HCEC 1CT (cell line): Measurements from ENCODE around the gene MYCN.
"Not testable (repeated sequence)": the region's sequence is repeated elsewhere in the genome, so short reads cannot be mapped to it uniquely, and the experiment has no call there.

Experiments used
- DNase-seq: peaks from one replicate; pipeline ENCODE4 v3.0.0-alpha.2; 2017

MYCN gene

GRCh38 chr2:15945909-15946705 lies 5.8 kb downstream of the MYCN start:
- no peak for DNase-seq

- no peak for DNase-seq
Measured at GRCh38 chr2:15946983-15947382, 6.6 kb downstream of the MYCN start.

DNA sequence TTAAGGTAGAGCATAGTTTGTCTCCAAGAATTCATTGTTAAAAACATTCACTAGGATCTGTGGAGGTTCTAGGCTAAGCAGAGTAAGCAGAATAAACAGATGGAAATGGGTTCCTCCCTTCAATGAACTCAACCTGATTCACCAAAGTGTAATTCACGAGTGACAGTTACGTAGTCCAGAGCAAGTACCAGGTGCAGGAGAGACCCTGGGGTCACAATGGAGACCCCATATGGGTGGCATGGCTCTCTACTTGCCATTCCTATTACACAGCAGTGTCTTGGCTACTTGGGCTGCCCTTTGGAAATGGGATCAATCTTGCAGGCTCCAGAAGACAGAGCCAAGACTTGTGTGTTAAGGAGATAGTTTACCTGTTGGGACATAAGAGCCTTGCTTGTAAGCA lies 7.1 kb downstream of the MYCN start:
- no peak for DNase-seq

- no peak for DNase-seq
Measured at GRCh38 chr2:15948704-15948957, 8.3 kb downstream of the MYCN start.

- DNase-seq, result no peak
Measured at GRCh38 chr2:15949126-15949525, 8.8 kb downstream of the MYCN start.

DNA sequence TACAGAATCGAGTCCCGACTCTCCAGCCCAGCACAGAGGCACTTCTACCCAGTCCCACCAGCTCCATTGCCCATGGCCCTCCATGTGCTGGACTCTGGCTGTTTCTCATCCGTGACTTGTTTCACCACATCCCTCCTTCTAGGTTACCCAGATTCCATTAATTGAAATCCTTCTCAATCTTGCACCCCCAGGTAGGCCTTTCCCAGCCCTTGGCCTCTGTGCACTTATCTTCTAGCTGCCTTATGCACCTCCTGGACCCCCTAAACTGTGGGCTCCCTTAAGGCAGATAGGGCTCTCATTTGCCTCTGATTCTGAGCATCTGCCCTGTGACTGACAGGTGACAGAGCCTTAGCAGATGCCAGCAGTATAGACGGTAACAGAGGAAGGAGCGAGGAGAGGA lies 9.2 kb downstream of the MYCN start:
- DNase-seq, result no peak

GRCh38 chr2:15950088-15950952 lies 10.0 kb downstream of the MYCN start:
- DNase-seq, result no peak

- DNase-seq, result not testable (repeated sequence)
Measured at GRCh38 chr2:15951936-15952335, 11.6 kb downstream of the MYCN start.

DNA sequence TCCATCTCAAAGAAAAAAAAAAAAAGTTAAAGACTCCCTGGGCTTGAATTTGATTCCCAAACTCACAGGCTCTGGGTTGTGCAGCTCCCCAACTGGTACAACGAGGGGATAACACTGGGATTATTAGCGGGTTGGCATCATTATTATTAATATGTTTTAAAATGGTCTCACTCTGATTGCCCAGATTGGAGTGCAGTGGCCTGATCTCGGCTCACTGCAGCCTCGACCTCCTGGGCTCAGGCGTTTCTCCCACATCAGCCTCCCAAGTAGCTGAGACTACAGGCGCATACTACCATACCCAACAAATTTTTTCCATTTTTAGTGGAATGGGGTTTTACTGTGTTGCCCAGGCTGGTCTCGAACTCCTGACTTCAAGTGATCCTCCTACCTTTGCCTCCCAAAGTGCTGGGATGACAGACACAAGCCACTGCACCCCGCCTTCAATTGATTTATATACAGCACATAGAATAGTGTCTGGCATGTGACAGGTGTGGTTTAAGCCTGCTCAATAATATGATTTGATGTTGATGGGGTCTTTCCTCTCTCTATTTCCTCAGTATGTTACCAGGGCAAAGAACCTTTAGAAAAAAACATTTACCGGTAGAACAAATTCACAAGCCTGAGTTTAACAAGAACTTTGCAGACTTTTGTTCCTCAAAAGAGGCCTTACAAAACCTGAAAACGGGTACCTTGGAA lies 12.2 kb downstream of the MYCN start:
- DNase-seq, result no peak

DNA sequence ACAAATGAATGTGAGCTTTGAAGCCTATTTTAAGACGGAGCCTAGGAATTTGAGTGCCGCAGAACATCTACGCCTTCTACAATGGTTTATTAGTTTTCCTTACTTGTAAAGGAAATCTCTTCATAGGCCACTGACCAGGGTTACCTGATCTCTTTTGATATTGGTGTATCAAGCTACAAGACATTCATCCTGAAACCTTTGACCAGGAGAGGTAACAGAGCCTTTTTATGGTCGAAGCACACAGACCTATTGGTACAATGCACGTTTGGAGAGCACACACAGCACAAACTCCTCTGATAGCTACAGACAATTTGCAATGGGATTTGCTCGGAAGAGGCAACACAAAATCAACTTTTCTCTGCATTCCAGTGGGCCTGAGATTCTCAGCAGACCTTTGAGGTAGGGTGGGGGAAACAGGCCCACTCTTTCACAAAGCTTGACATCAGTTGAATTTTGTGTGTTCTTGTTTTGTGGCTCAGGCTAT lies 12.8 kb downstream of the MYCN start:
- no peak for DNase-seq

- DNase-seq, result no peak
Measured at GRCh38 chr2:15953891-15954680, 13.7 kb downstream of the MYCN start.

DNA sequence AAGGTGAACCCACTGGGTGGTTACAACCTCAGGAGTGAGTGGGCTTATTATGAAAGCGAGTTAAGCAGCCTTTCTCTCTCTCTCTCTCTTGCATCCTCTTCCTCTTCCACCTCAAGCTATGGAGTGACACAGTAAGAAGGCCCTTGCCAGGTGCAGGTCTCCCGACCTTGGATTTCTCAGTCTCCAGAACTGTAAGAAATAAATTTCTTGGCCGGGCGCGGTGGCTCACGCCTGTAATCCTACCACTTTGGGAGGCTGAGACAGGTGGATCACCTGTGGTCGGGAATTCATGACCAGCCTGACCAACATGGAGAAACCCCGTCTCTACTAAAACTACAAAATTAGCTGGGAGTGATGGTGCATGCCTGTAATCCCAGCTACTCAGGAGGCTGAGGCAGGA lies 14.4 kb downstream of the MYCN start:
- DNase-seq, result no peak

- DNase-seq, result no peak
Measured at GRCh38 chr2:15955232-15955988, 15.1 kb downstream of the MYCN start.

GRCh38 chr2:15956230-15956629 lies 15.9 kb downstream of the MYCN start:
- DNase-seq, result no peak

DNA sequence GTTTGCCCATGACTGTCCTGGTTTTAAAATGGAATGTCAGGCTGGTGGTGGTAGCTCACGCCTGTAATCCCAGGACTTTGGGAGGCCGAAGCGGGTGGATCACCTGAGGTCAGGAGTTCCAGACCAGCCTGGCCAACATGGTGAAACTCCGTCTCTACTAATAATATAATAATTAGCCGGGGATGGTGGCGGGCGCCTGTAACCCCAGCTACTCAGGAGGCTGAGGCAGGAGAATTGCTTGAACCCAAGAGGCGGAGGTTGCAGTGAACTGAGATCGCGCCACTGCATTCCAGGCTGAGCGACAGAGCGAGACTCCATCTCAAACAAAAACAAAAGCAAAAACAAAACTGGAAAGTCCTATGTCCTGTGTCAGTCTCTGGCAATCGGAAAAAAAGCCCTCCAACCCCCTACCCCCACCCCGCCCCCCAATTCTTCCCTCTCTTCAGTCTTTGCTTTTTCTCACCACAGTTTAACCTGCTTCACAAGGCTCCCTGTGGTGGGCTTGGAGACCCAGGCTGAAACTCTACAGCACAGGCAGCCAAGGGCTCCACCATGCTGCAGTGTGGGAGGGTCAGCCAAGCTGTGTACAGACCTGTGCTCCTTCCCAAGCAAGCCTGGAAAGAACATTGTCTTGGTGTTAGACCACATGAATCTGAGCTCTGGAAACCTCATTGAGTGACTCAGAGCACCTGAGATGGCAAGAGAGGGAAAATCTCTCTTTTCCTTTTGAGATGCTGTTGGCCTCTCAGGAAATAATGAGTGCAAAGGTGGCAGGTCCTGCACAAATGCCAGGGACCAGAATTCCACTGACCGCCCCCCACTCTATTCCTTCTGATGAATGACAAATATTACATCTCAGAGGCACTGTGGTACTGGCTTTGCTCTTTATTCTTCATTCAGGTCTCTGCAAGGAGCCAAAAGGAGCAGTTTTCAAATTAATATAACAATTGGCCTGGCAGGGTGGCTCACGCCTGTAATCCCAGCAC lies 16.7 kb downstream of the MYCN start:
- DNase-seq, result no peak

DNA sequence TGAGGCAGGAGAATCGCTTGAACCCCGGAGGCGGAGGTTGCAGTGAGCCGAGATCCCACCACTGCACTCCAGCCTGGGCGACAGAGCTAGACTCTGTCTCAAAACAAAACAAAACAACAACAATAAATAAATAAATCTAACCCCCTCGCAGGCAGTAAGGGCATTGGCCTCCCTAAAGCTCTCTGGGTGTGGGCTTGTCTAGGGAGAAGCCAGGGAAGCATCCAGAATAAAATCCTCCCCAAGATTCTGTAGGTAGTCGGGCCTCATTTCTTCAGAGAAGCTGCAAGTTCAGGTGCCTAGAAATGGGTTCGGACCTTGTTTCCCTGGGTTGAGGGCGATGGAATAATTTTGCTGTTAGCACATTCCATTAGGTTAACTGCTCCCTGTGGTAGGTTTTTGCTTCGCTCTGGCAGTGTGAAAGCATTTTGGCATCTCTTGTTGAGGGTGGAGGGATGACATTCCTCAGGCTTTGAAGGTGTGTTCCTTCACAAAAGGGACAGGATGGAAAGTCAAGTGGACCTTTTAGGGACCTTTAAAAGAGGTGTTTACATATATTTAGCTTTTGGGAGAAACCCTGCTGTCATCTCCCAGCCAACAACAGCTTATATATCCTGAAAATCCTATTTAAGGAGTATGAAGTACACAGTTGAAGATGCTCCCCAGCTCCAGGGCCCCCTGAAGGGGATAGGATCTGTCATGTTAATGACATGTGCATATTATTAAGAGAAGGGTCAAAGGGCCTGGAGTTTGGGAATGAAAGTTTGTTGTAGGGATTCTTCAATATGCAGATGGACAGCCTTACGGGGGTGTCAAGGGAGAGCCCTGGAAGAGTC lies 17.7 kb downstream of the MYCN start:
- DNase-seq, result no peak

GRCh38 chr2:15959331-15960153 lies 19.2 kb downstream of the MYCN start:
- DNase-seq, result no peak

- DNase-seq, result not testable (repeated sequence)
Measured at GRCh38 chr2:15960154-15960520, 19.8 kb downstream of the MYCN start.
